Pancreas (tissue), 10 donors: ENCODE data around the gene HUS1B. TPM values are rescaled to one million over a fixed set of nuclear protein-coding genes. Genes with fewer than 3 reads are reported as not detected.

ENCODE experiments used
- ATAC-seq, 4 donors: fragments of 200-7000 bp; cut with Tn5 transposase; one replicate each; pipeline versions ENCODE4 v1.8.0 to v1.9.1; 2020; ENCODE audit warnings: mild to moderate bottlenecking in 4 of 4, moderate library complexity in 4 of 4
- DNase-seq, 6 donors: peaks; one replicate each; pipeline ENCODE4 v3.0.0-alpha.2; 2020
- FAIRE-seq: peaks from 2 replicates; lab custom pipeline; 2012; peaks lifted over from hg19 to GRCh38; lab: Jason Lieb, UNC
- H3K27ac ChIP-seq, 4 donors: fragments of 200-600 bp; sonication (generic); 1 replicate in 3 of 4; 2 replicates in 1 of 4; pipeline versions ENCODE4 v1.5.0 to v1.8.0; 2020
- H3K27me3 ChIP-seq, 4 donors: fragments of 200-600 bp; one replicate each; pipeline ENCODE4 v1.8.0; 2021
- H3K36me3 ChIP-seq, 3 donors: fragments of 200-600 bp; sonication (generic) in 1 of 3; one replicate each; pipeline versions ENCODE4 v1.5.0 to v1.8.0; 2020 to 2021
- H3K4me1 ChIP-seq, 3 donors: fragments of 200-600 bp; one replicate each; pipeline ENCODE4 v1.8.0; 2021
- H3K4me3 ChIP-seq, 4 donors: fragments of 200-600 bp; sonication (generic) in 2 of 4; one replicate each; pipeline versions ENCODE4 v1.5.0 to v1.8.0; 2020 to 2021
- H3K9me3 ChIP-seq, 4 donors: fragments of 200-600 bp; one replicate each; pipeline ENCODE4 v1.8.0; 2021
- CTCF ChIP-seq, 4 donors: fragments of 200-600 bp; sonication (generic) in 3 of 4; IDR thresholded peaks; one replicate each; pipeline versions ENCODE4 v1.5.0 to v1.8.0; 2021; ENCODE audit warnings: antibody characterized with exemption in 4 of 4
- WGBS, 2 donors: extraction: QIAGEN DNeasy Blood & Tissue Kit; methylation state at CpG; one replicate each; pipeline ENCODE4 v1.1.7; 2013; 5-methylcytosine and 5-hydroxymethylcytosine counted together
- intact Hi-C, 3 donors: fragments of 100-400 bp; cut with DNase I; formaldehyde crosslinking; loops; one replicate each; pipeline versions ENCODE4 v1.11.1 to v1.14.2; 2022
- polyA plus RNA-seq, 2 donors: library from polyadenylated mRNA; stranded (reverse); fragments of 200-250 nt; gene quantifications; one replicate each; pipeline ENCODE4 v1.2.3, GENCODE V29; 2013
- total RNA-seq, 6 donors: library from RNA; stranded (reverse); fragmentation: NEBNext Ultra II Directional in 4 of 6; extraction: Animal tissue kit (Norgen Biotek cat#: 25700) in 4 of 6; gene quantifications; one replicate each; pipeline versions ENCODE4 v1.2.1 to v1.2.4, GENCODE V29; 2021 to 2023
- donor health status: healthy with polysubstance abuse.
- donor health status: DM: no; HTN: no; CAD: no; lungs with moderate emphysema.
- donor health status: DM: no; HTN: no; CAD: no.
- donor health status: control.
- donor health status: control.
- donor health status: Bipolar disorder and iron deficiency.
- donor health status: DM: yes; HTN: yes; CAD: no.
- donor health status: DM: no; HTN: no; CAD: no.
- donor health status: DM: no; HTN: no; CAD: no.
- donor health status: DM: yes; HTN: yes; CAD: no.

The HUS1B gene
- total and polyA plus RNA-seq, 8 donors, result 0.12 to 0.81 (median 0.36) TPM; not detected in 2

DNA sequence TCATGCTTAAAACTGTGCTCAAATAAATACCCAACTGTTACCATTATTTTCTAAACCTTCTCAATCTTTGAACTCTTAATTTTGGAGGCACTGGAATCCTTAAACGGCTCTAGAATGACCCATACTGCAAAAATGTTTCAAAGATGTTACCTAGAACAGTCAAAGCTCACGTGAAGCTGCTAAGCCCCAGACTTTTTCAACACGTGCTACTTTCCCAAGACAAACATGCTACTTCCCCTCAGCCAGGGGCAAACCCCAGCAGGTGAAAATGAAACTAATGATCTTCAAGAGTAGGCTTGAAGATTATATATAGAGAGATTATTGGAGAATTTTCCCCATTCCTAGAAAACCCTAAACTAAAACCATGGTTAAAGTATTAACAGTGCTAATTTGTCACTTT, 28.1 kb downstream of the HUS1B start:
- H3K36me3 ChIP-seq, result no peaks in the 10 kb centered on the region
- intact Hi-C loops, result no loop called here
- no peak for FAIRE-seq
- WGBS, 2 donors, result 37 to 50% methylated on average over 3 of the region's 3 CpGs
- no peak for TF ChIP-seq CTCF (IDR thresholded peaks at IDR 0.05)
- H3K27me3 ChIP-seq, result no peaks in the 10 kb centered on the region
- H3K9me3 ChIP-seq, result no peaks in the 10 kb centered on the region
- H3K4me3 ChIP-seq, result no peak overlapping the region
- H3K27ac ChIP-seq, result no peak overlapping the region
- peaks cover 0 to 6% (median 0%) of the 10 kb centered on the region in 3 donors for H3K4me1 ChIP-seq
- peak in 2 of 4 donors; percentile 64 to 73 for ATAC-seq
- no peak for DNase-seq

DNA sequence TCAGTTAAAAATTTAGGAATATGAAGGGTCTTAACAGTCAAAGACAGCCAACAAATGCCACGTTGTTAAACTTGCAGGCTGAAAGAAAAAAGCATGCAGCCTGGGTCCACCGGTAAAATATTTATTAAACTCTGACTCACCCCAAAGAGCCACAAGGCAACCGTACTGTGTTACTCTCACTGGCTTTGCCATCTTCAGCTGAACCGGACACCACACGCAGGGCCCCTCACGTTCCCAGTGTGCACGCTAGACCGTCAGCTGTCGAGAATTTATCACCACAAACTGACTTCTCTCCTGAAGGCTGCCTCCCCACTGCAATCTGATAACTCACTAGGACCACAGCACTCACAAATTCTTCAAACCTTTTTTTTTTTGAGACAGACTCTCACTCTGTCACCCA, 30.7 kb downstream of the HUS1B start:
- no peak for TF ChIP-seq CTCF (IDR thresholded peaks at IDR 0.05)
- Histone ChIP-seq H3K36me3 (no peaks in the 10 kb centered on the region), H3K27me3 (no peaks in the 10 kb centered on the region), H3K4me3 (no peak overlapping the region), H3K27ac (no peak overlapping the region), H3K4me1 (peaks cover 0 to 6% (median 0%) of the 10 kb centered on the region in 3 donors), H3K9me3 (no peaks in the 10 kb centered on the region)
- no peak for FAIRE-seq
- DNase-seq, result no peak
- 91 to 92% methylated on average over 9 of the region's 9 CpGs for WGBS, 2 donors
- intact Hi-C loops, result no loop called here
- no peak for ATAC-seq

GRCh38 chr6:624979-625378, 31.9 kb downstream of the HUS1B start:
- Histone ChIP-seq H3K27me3 (no peaks in the 10 kb centered on the region), H3K36me3 (no peaks in the 10 kb centered on the region), H3K27ac (no peak overlapping the region), H3K9me3 (no peaks in the 10 kb centered on the region), H3K4me3 (no peak overlapping the region), H3K4me1 (peaks cover 0 to 6% (median 0%) of the 10 kb centered on the region in 3 donors)
- no peak for FAIRE-seq
- intact Hi-C loops, result no loop called here
- TF ChIP-seq CTCF (IDR thresholded peaks at IDR 0.05), result no peak
- no peak for DNase-seq
- WGBS, 2 donors, result 93 to 96% methylated on average over 11 of the region's 11 CpGs
- ATAC-seq, result peak in 1 of 4 donors; percentile 24

- intact Hi-C loops, result no loop called here
- no peaks in the 10 kb centered on the region for H3K4me1 ChIP-seq
- H3K9me3 ChIP-seq, result no peaks in the 10 kb centered on the region
- H3K27ac ChIP-seq, result no peak overlapping the region
- no peak for ATAC-seq
- H3K27me3 ChIP-seq, result no peaks in the 10 kb centered on the region
- no peak for FAIRE-seq
- H3K36me3 ChIP-seq, result no peaks in the 10 kb centered on the region
- no peak overlapping the region for H3K4me3 ChIP-seq
- no peak for TF ChIP-seq CTCF (IDR thresholded peaks at IDR 0.05)
- WGBS, 2 donors, result 91% methylated on average over 7 of the region's 7 CpGs
- no peak for DNase-seq
Observed at GRCh38 chr6:622462-622861, 34.4 kb downstream of the HUS1B start.

GRCh38 chr6:621931-622330, 35.0 kb downstream of the HUS1B start:
- H3K4me1 ChIP-seq, result no peaks in the 10 kb centered on the region
- no peak for TF ChIP-seq CTCF (IDR thresholded peaks at IDR 0.05)
- no peaks in the 10 kb centered on the region for H3K36me3 ChIP-seq
- intact Hi-C loops, result no loop called here
- no peak overlapping the region for H3K27ac ChIP-seq
- DNase-seq (no peak), ATAC-seq (no peak), FAIRE-seq (no peak)
- no peaks in the 10 kb centered on the region for H3K27me3 ChIP-seq
- 92 to 96% methylated on average over 9 of the region's 9 CpGs for WGBS, 2 donors
- H3K4me3 ChIP-seq, result no peak overlapping the region
- H3K9me3 ChIP-seq, result no peaks in the 10 kb centered on the region
